Measurements from ENCODE around the gene ADNP2.
"Not testable (repeated sequence)": the region's sequence is repeated elsewhere in the genome, so short reads cannot be mapped to it uniquely, and the experiment has no call there.

The ADNP2 gene

GRCh38 chr18:80147418-80148325 lies 38.6 kb downstream of the ADNP2 start:
- DNase-seq, result peak; percentile 93

- DNase-seq, result no peak
Measured at GRCh38 chr18:80148326-80149199, 39.5 kb downstream of the ADNP2 start.

- no peak for DNase-seq
Measured at GRCh38 chr18:80149667-80150066, 40.6 kb downstream of the ADNP2 start.

- DNase-seq, result no peak
Measured at GRCh38 chr18:80154293-80154692, 45.2 kb downstream of the ADNP2 start.

GRCh38 chr18:80157708-80158343 lies 48.8 kb downstream of the ADNP2 start:
- DNase-seq, result peak; percentile 74

GRCh38 chr18:80158365-80158764 lies 49.3 kb downstream of the ADNP2 start:
- DNase-seq, result no peak

GRCh38 chr18:80159713-80160636 lies 50.9 kb downstream of the ADNP2 start:
- no peak for DNase-seq

GRCh38 chr18:80161781-80162417 lies 52.8 kb downstream of the ADNP2 start:
- no peak for DNase-seq

- no peak for DNase-seq
Measured at GRCh38 chr18:80163183-80163582, 54.1 kb downstream of the ADNP2 start.

- not testable (repeated sequence) for DNase-seq
Measured at GRCh38 chr18:80164727-80165355, 55.8 kb downstream of the ADNP2 start.

GRCh38 chr18:80166240-80166639 lies 57.2 kb downstream of the ADNP2 start:
- no peak for DNase-seq

- DNase-seq, result no peak
Measured at GRCh38 chr18:80166725-80167124, 57.7 kb downstream of the ADNP2 start.

- DNase-seq, result no peak
Measured at GRCh38 chr18:80167331-80167730, 58.3 kb downstream of the ADNP2 start.

- DNase-seq, result no peak
Measured at GRCh38 chr18:80167931-80168330, 58.9 kb downstream of the ADNP2 start.

- DNase-seq, result no peak
Measured at GRCh38 chr18:80168346-80168745, 59.3 kb downstream of the ADNP2 start.

GRCh38 chr18:80168982-80169381 lies 59.9 kb downstream of the ADNP2 start:
- DNase-seq, result no peak

GRCh38 chr18:80169607-80170006 lies 60.5 kb downstream of the ADNP2 start:
- no peak for DNase-seq

- DNase-seq, result no peak
Measured at GRCh38 chr18:80170395-80171053, 61.5 kb downstream of the ADNP2 start.

GRCh38 chr18:80171054-80171872 lies 62.2 kb downstream of the ADNP2 start:
- peak; percentile 54 for DNase-seq

- DNase-seq, result no peak
Measured at GRCh38 chr18:80172056-80172455, 63.0 kb downstream of the ADNP2 start.
